ENCODE measurements around the gene LRAT.

The LRAT gene

DNA sequence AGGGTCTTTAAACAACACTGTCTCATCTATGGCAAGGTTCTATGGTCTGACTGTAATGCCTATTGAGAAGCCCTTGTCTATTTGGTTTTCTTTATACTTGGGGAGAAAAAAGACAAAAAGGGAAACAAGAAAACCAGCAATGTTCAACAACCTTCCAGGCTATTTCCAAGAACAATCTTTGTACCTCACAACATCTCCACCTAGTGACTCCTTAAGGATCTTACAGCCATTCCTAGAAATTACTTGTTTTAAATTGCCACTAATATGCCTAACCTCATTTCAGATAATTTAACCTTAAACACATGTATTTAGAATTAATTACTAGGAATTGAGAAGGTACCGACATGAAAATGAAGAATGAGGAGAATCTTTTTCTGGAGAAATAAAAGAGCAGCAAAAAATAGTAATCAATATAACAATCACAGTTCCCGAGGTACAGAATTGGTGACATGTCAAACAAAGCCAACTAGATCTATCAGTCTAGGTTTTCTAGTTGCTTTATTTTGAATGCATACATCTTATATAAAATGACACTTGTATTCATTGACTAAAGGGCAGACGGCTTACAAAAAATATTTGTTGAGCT lies 35.7 kb downstream of the LRAT start:
- no peak for DNase-seq

DNA sequence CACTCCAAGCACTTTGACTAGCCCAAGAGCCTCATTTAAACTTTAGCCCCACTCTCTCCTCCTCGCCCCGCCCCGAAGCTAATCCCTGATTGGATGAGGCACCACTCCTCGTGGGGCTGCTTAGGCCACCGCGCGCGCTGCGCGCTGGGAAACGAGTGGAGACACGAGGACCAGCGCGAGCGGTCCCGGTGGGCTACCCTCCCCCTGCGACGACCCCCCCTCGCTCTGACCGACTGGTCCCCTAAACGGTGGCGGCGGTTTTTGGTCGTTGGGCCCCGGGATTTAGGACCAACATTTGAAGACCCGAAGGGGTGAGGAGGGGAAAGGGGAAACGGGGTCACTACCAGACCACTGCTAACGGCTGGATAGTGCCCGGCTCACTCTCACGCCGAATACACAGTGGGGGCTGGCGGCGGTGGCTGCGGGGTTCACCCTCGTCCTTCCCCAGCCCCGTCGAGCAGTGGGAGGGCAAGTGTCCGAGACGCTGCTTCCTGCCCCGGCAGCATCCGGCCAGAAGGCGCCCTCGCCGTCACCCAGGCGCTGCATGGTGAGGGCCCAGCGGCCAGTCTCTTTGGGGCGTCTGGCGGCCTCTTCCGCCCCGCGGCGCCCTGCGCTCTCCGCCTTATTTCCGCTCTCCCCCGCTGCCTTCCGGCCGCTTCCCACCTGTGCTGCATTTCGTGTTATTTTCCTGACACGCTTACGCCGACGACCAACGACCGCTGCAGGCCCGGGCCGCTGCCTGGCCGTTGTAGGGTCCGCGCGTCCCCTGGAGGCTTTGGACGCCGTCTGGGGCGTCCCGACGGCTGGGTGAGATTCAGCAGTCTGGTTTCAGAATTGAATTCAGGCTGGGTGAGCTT lies 37.6 kb downstream of the LRAT start, which contains the start of gene RBM46:
Gene RBM46, plus strand, starts transcription at position 147 of the 857 bp plus-strand sequence. CDS start 15,481 bp downstream, outside the sequence.
- DNase-seq, result no peak

DNA sequence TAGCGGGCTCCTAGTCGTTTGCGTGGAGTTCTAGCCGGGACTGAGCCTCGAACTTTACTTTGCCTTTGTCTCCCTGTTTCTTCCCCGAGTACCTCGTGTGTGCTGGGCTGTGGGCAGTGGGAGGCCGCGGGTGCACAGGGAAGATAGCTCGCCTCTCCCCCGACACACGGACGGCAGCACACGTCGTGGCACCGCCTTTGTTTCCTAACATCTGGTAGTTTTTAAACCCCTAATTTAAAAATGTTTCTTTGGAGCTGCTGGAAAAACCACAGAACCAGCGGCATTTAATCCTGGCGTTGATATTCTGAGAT lies 38.1 kb downstream of the LRAT start:
- no peak for DNase-seq
